ENCODE data around the gene IMPA2.

Gene IMPA2

DNA sequence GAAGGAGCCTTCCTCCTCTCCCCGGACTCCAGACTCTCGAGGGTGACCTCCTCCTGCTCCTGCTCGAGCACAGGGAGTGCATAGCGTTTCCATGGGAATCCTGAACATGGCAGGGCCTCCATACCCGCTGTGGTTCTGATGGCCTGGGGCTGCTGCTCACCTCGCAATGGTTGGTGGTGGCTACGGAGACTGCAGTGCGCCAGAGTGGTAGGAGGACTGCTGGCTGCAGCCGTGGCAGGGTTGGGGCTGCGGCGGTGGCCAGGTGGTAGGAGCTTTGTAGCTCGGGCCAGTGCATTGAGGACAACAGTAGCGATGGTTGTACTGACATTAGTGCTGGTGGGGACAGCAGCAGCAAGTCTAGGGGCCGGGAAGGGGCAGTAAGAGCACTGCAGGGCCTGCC lies 80.4 kb downstream of the IMPA2 start:
- TF ChIP-seq, protein P1, sequence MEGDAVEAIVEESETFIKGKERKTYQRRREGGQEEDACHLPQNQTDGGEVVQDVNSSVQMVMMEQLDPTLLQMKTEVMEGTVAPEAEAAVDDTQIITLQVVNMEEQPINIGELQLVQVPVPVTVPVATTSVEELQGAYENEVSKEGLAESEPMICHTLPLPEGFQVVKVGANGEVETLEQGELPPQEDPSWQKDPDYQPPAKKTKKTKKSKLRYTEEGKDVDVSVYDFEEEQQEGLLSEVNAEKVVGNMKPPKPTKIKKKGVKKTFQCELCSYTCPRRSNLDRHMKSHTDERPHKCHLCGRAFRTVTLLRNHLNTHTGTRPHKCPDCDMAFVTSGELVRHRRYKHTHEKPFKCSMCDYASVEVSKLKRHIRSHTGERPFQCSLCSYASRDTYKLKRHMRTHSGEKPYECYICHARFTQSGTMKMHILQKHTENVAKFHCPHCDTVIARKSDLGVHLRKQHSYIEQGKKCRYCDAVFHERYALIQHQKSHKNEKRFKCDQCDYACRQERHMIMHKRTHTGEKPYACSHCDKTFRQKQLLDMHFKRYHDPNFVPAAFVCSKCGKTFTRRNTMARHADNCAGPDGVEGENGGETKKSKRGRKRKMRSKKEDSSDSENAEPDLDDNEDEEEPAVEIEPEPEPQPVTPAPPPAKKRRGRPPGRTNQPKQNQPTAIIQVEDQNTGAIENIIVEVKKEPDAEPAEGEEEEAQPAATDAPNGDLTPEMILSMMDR (IDR thresholded peaks at IDR 0.05; ENCODE audit: low read depth, low read length, poor library complexity, severe bottlenecking), result no peak
- no peak for TF ChIP-seq EZH2phosphoT487 (IDR thresholded peaks at IDR 0.05; ENCODE audit: borderline replicate concordance, low read length)

DNA sequence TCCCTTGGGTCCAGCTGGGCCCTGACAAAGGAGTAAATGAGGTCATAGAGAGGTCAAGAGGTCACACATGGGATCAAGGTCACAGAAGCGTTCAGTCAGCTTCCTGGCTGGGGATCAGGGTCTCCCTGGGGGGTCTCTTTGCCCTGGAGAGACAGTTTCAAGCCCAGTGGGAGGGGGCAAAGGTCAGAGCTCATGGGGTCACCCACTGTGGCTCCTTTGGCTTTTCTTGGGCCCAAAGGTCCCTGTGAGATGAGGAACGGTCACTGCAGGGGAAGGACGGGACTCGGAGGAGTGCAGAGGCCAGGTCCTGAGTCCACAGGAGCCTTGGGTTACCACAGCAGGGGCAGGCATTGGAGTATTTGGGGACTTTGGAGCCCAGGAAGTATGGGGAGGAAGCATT lies 81.7 kb downstream of the IMPA2 start:
- Histone ChIP-seq H3K4me3 (ENCODE audit: low read length) (no peak overlapping the region), H3F3A (ENCODE audit: control insufficient read depth, insufficient read depth) (no peaks in the 10 kb centered on the region), H3K27ac (ENCODE audit: low read depth, low read length) (no peak overlapping the region), H3K4me1 (ENCODE audit: control insufficient read depth, low read length) (no peaks in the 10 kb centered on the region), H3K27me3 (ENCODE audit: control insufficient read depth, low read length) (no peaks in the 10 kb centered on the region), H3K36me3 (ENCODE audit: control insufficient read depth, low read length) (no peaks in the 10 kb centered on the region), H4K20me1 (ENCODE audit: control insufficient read depth, insufficient read depth, low read depth, low read length) (no peaks in the 10 kb centered on the region), H3K4me2 (ENCODE audit: low read length) (no peak overlapping the region), H3K9me2 (replicated peaks; ENCODE audit: control insufficient read depth, low read length) (no peaks in the 10 kb centered on the region), H3K9me3 (ENCODE audit: control insufficient read depth, insufficient read depth, low read length) (no peaks in the 10 kb centered on the region), H3K79me2 (ENCODE audit: control insufficient read depth, low read length) (no peaks in the 10 kb centered on the region)
- TF ChIP-seq, protein P1 (IDR thresholded peaks at IDR 0.05; ENCODE audit: low read depth, low read length, poor library complexity, severe bottlenecking), result no peak
- no peak for TF ChIP-seq EZH2phosphoT487 (IDR thresholded peaks at IDR 0.05; ENCODE audit: borderline replicate concordance, low read length)

More for the DNA sequence above, 80.4 kb downstream of the IMPA2 start:
- Histone ChIP-seq H3K4me3 (ENCODE audit: low read length) (no peak overlapping the region), H3K4me2 (ENCODE audit: low read length) (no peak overlapping the region), H4K20me1 (ENCODE audit: control insufficient read depth, insufficient read depth, low read depth, low read length) (no peaks in the 10 kb centered on the region), H3K27me3 (ENCODE audit: control insufficient read depth, low read length) (no peaks in the 10 kb centered on the region), H3K4me1 (ENCODE audit: control insufficient read depth, low read length) (no peaks in the 10 kb centered on the region), H3K79me2 (ENCODE audit: control insufficient read depth, low read length) (no peaks in the 10 kb centered on the region), H3K9me2 (replicated peaks; ENCODE audit: control insufficient read depth, low read length) (no peaks in the 10 kb centered on the region), H3K27ac (ENCODE audit: low read depth, low read length) (no peak overlapping the region), H3K36me3 (ENCODE audit: control insufficient read depth, low read length) (no peaks in the 10 kb centered on the region), H3K9me3 (ENCODE audit: control insufficient read depth, insufficient read depth, low read length) (no peaks in the 10 kb centered on the region), H3F3A (ENCODE audit: control insufficient read depth, insufficient read depth) (no peaks in the 10 kb centered on the region)

DNA sequence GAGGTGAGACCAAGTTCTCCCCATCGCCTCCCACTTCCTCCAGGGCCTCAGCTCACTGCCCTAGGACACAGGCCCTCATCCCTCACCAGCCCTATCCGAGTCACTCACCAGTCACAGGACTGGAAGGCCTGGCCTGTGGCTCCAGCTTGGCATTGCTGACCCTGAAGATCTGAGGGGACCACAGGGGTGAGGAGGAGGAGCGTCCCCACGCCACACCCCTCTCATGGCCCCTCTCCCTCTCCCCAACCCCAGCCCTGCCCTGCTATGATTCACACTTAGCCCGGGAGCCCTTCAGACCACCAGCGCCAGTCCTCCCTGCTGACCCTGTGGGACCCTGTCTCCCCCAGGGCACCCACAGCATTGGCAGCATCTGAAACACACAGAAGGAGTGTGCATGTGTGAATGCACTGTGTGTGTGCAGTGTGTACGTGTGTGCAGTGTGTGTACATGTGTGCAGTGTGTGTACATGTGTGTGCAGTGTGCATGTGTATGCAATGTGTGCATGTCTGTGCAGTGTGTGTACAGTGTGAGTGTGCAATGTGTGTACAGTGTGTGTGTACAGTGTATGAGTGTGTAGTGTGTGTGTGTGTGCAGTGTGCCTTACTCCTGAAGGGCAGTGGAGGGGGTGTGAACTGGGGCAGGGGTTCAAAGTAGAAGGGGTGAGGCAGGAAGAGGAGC lies 82.9 kb downstream of the IMPA2 start:
- TF ChIP-seq EZH2phosphoT487 (IDR thresholded peaks at IDR 0.05; ENCODE audit: borderline replicate concordance, low read length), result no peak
- TF ChIP-seq, protein P1 (IDR thresholded peaks at IDR 0.05; ENCODE audit: low read depth, low read length, poor library complexity, severe bottlenecking), result no peak
- H3K9me3 ChIP-seq (ENCODE audit: control insufficient read depth, insufficient read depth, low read length), result no peaks in the 10 kb centered on the region
- no peaks in the 10 kb centered on the region for H3K36me3 ChIP-seq (ENCODE audit: control insufficient read depth, low read length)
- H3K4me2 ChIP-seq (ENCODE audit: low read length), result no peak overlapping the region
- H3K4me1 ChIP-seq (ENCODE audit: control insufficient read depth, low read length), result no peaks in the 10 kb centered on the region
- H3K27me3 ChIP-seq (ENCODE audit: control insufficient read depth, low read length), result no peaks in the 10 kb centered on the region
- no peaks in the 10 kb centered on the region for H3K9me2 ChIP-seq (replicated peaks; ENCODE audit: control insufficient read depth, low read length)
- no peaks in the 10 kb centered on the region for H4K20me1 ChIP-seq (ENCODE audit: control insufficient read depth, insufficient read depth, low read depth, low read length)
- H3K79me2 ChIP-seq (ENCODE audit: control insufficient read depth, low read length), result no peaks in the 10 kb centered on the region
- no peaks in the 10 kb centered on the region for H3F3A ChIP-seq (ENCODE audit: control insufficient read depth, insufficient read depth)
- H3K27ac ChIP-seq (ENCODE audit: low read depth, low read length), result no peak overlapping the region
- no peak overlapping the region for H3K4me3 ChIP-seq (ENCODE audit: low read length)

Measured in DOHH2 (cell line).